HG03469 (cell line): ENCODE data around the gene TEX38.

Experiments
- ATAC-seq: cut with Tn5 transposase; IDR thresholded peaks from one replicate; pipeline ENCODE4 v1.9.1; 2021; ENCODE audit warnings: mild to moderate bottlenecking, moderate library complexity, moderate number of reproducible peaks; ENCODE audit not compliant: unreplicated experiment

Gene TEX38

DNA sequence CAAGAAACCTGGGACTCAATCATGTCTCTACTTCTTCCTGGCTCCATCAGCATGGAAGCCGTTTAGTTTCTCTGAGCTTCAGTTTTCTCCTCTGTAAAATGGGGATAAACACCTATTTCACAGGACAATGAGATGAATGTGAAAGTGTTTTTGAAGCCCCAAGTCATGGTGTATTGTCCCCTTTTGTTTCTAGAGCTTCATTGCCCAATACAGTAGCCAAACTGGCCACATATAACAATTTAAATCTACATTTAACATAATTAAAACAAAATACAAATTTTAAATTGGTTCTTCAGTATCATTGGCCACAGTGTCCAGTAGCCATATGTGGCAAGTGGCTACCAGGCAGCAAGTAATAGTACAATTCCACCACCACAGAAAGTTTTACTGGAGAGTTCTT, 49.5 kb downstream of the TEX38 start:
- no peak for ATAC-seq

GRCh38 chr1:46721686-46722205, 50.1 kb downstream of the TEX38 start:
- no peak for ATAC-seq
